HL-60 (cell line): ENCODE data around the gene TLE2.

Source experiments
- DNase-seq, 2 experiments: peaks; one replicate each; pipeline ENCODE4 v3.0.0-alpha.2; 2010 to 2020; ENCODE audit warnings: low read depth in 1 of 2, low spot score in 1 of 2
- H3K27ac ChIP-seq: fragments of 250-450 bp; sonication (Bioruptor Pico); replicated peaks from 2 replicates; pipeline ENCODE4 v1.5.1; 2020; ENCODE audit warnings: mild to moderate bottlenecking, moderate library complexity
- H3K27me3 ChIP-seq: fragments of 250-450 bp; sonication (Bioruptor Pico); 2 replicates; pipeline ENCODE4 v1.5.1; 2021; ENCODE audit warnings: mild to moderate bottlenecking, moderate library complexity; ENCODE audit not compliant: insufficient read depth, poor library complexity, severe bottlenecking
- H3K4me3 ChIP-seq: replicated peaks from 2 replicates; pipeline ENCODE4 v1.5.1; 2011; ENCODE audit warnings: mild to moderate bottlenecking, control low read depth, low read length; ENCODE audit not compliant: insufficient read depth
- CTCF ChIP-seq: IDR thresholded peaks from one replicate; pipeline ENCODE4 v1.5.1; 2011; ENCODE audit warnings: low read length, control low read depth, inconsistent platforms; ENCODE audit not compliant: insufficient read depth
- GABPA ChIP-seq: IDR thresholded peaks from 2 replicates; pipeline ENCODE4 v1.6.1; 2012; ENCODE audit warnings: low read depth
- POLR2AphosphoS5 ChIP-seq: IDR thresholded peaks from 2 replicates; pipeline ENCODE4 v1.6.1; 2012; ENCODE audit warnings: low read depth
- REST ChIP-seq: IDR thresholded peaks from 2 replicates; pipeline ENCODE4 v1.6.1; 2012; ENCODE audit warnings: low read depth; ENCODE audit not compliant: insufficient replicate concordance
- SPI1 ChIP-seq: IDR thresholded peaks from 2 replicates; pipeline ENCODE4 v1.6.1; 2012; ENCODE audit warnings: low read depth, mild to moderate bottlenecking, borderline replicate concordance

The TLE2 gene

GRCh38 chr19:3041327-3041726 lies 12.2 kb upstream of the TLE2 start:
- no peak overlapping the region for H3K4me3 ChIP-seq
- no peak for DNase-seq
- peaks cover 17% of the 10 kb centered on the region for H3K27me3 ChIP-seq
- TF ChIP-seq CTCF, result no peak
- TF ChIP-seq SPI1, result no peak
- TF ChIP-seq GABPA, result no peak
- TF ChIP-seq POLR2AphosphoS5, result no peak
- no peak for TF ChIP-seq REST
- no peak overlapping the region for H3K27ac ChIP-seq

- TF ChIP-seq REST (no peak), CTCF (no peak), POLR2AphosphoS5 (no peak), SPI1 (no peak)
- no peak for DNase-seq
- H3K4me3 ChIP-seq, result no peak overlapping the region
- H3K27me3 ChIP-seq, result peaks cover 8% of the 10 kb centered on the region
- no peak overlapping the region for H3K27ac ChIP-seq
These were observed 10.6 kb upstream of the TLE2 start for GRCh38 chr19:3039641-3040077.

GRCh38 chr19:3039125-3039524 lies 10.0 kb upstream of the TLE2 start:
- peaks cover 8% of the 10 kb centered on the region for H3K27me3 ChIP-seq
- no peak for DNase-seq

More at GRCh38 chr19:3039125-3039524, 10.0 kb upstream of the TLE2 start:
- TF ChIP-seq POLR2AphosphoS5 (no peak), REST (no peak), SPI1 (no peak), GABPA (no peak), CTCF (no peak)
- Histone ChIP-seq H3K27ac (no peak overlapping the region), H3K4me3 (no peak overlapping the region)
